Uterus (tissue), 4 donors: Measurements from ENCODE around the gene RCN2. TPM values are rescaled to one million over a fixed set of nuclear protein-coding genes. Genes with fewer than 3 reads are reported as not detected.

Experiments
- DNase-seq, 2 donors: peaks; one replicate each; pipeline ENCODE4 v3.0.0-alpha.2; 2019 to 2020
- H3K27ac ChIP-seq, 2 donors: fragments of 200-600 bp; sonication (generic); 1 replicate in 1 of 2; 2 replicates in 1 of 2; pipeline ENCODE4 v1.5.1; 2016 to 2018
- H3K27me3 ChIP-seq, 2 donors: fragments of 200-600 bp; sonication (generic); one replicate each; pipeline ENCODE4 v1.5.1; 2018 to 2019; ENCODE audit warnings: control low read depth in 1 of 2
- H3K36me3 ChIP-seq, 2 donors: fragments of 200-600 bp; sonication (generic); one replicate each; pipeline ENCODE4 v1.5.1; 2019; ENCODE audit warnings: control low read depth in 1 of 2
- H3K4me1 ChIP-seq, 2 donors: fragments of 200-600 bp; sonication (generic); one replicate each; pipeline ENCODE4 v1.5.1; 2018 to 2019; ENCODE audit warnings: control low read depth in 1 of 2
- H3K4me3 ChIP-seq, 2 donors: fragments of 200-600 bp; sonication (generic); 1 replicate in 1 of 2; 2 replicates in 1 of 2; pipeline ENCODE4 v1.5.1; 2018 to 2019; ENCODE audit warnings: mild to moderate bottlenecking in 1 of 2
- H3K9me3 ChIP-seq, 2 donors: fragments of 200-600 bp; sonication (generic); one replicate each; pipeline ENCODE4 v1.5.1; 2019; ENCODE audit warnings: control low read depth in 1 of 2
- CTCF ChIP-seq, 4 experiments: fragments of 200-600 bp in 2 of 4; fragments of 450-650 bp in 2 of 4; sonication (generic) in 2 of 4; IDR thresholded peaks; one replicate each; pipeline ENCODE4 v1.5.1; 2016 to 2019; ENCODE audit warnings: antibody characterized with exemption in 4 of 4, mild to moderate bottlenecking in 2 of 4, moderate library complexity in 1 of 4
- POLR2A ChIP-seq, 2 donors: fragments of 450-650 bp; IDR thresholded peaks; one replicate each; pipeline ENCODE4 v1.6.1; 2016; ENCODE audit warnings: antibody characterized with exemption in 2 of 2, mild to moderate bottlenecking in 1 of 2, moderate library complexity in 1 of 2
- intact Hi-C: fragments of 100-400 bp; cut with DNase I; formaldehyde crosslinking; loops from one replicate; pipeline ENCODE4 v1.15.1; 2023; ENCODE audit warnings: low total_unique reads
- total RNA-seq, 4 donors: library from RNA; depleted of rRNA in 3 of 4; stranded (reverse); fragments of >200 nt in 3 of 4; gene quantifications; one replicate each; pipeline versions ENCODE4 v1.1.0 to v1.2.4, GENCODE V29; 2014 to 2023
- donor health status: DM: yes; HTN: yes; CAD: no.

The RCN2 gene
- total RNA-seq, 4 donors from 2014 or later: 26.1 to 108 (median 46.7) TPM

GRCh38 chr15:76974456-76975036 is 43.0 kb downstream of the RCN2 start:
- intact Hi-C loops: no loop called here

GRCh38 chr15:76976141-76976540 is 44.6 kb downstream of the RCN2 start:
- intact Hi-C loops: no loop called here
- no peak overlapping the region for H3K27ac ChIP-seq
- no peaks in the 10 kb centered on the region for H3K36me3 ChIP-seq
- no peaks in the 10 kb centered on the region for H3K4me1 ChIP-seq
- no peaks in the 10 kb centered on the region for H3K9me3 ChIP-seq
- TF ChIP-seq POLR2A (IDR thresholded peaks at IDR 0.05): no peak
- no peak for TF ChIP-seq CTCF (IDR thresholded peaks at IDR 0.05)
- DNase-seq: no peak
- H3K27me3 ChIP-seq: no peaks in the 10 kb centered on the region
- H3K4me3 ChIP-seq: no peak overlapping the region

More at GRCh38 chr15:76974456-76975036, 43.0 kb downstream of the RCN2 start:
- Histone ChIP-seq H3K27me3 (no peaks in the 10 kb centered on the region), H3K36me3 (no peaks in the 10 kb centered on the region), H3K4me1 (no peaks in the 10 kb centered on the region), H3K4me3 (no peak overlapping the region), H3K27ac (no peak overlapping the region), H3K9me3 (no peaks in the 10 kb centered on the region)
- DNase-seq: no peak
- TF ChIP-seq POLR2A (IDR thresholded peaks at IDR 0.05) (no peak), CTCF (IDR thresholded peaks at IDR 0.05) (no peak)

- TF ChIP-seq CTCF (IDR thresholded peaks at IDR 0.05): no peak
- no peak for TF ChIP-seq POLR2A (IDR thresholded peaks at IDR 0.05)
- Histone ChIP-seq H3K27me3 (no peaks in the 10 kb centered on the region), H3K27ac (no peak overlapping the region), H3K4me3 (no peak overlapping the region), H3K36me3 (no peaks in the 10 kb centered on the region), H3K9me3 (no peaks in the 10 kb centered on the region), H3K4me1 (no peaks in the 10 kb centered on the region)
- no peak for DNase-seq
- intact Hi-C loops: no loop called here
These were observed 45.2 kb downstream of the RCN2 start for GRCh38 chr15:76976572-76977270.

GRCh38 chr15:76978522-76979330 is 47.2 kb downstream of the RCN2 start:
- intact Hi-C loops: no loop called here

More at GRCh38 chr15:76978522-76979330, 47.2 kb downstream of the RCN2 start:
- Histone ChIP-seq H3K4me1 (no peaks in the 10 kb centered on the region), H3K9me3 (no peaks in the 10 kb centered on the region), H3K4me3 (no peak overlapping the region), H3K27me3 (no peaks in the 10 kb centered on the region), H3K36me3 (no peaks in the 10 kb centered on the region), H3K27ac (no peak overlapping the region)
- DNase-seq: no peak
- no peak for TF ChIP-seq POLR2A (IDR thresholded peaks at IDR 0.05)
- no peak for TF ChIP-seq CTCF (IDR thresholded peaks at IDR 0.05)
